Osteocyte (in vitro differentiated cells): ENCODE data around the gene SH2D4B. TPM values are rescaled to one million over a fixed set of nuclear protein-coding genes. Genes with fewer than 3 reads are reported as not detected.

ENCODE experiments used
- DNase-seq: peaks from one replicate; pipeline ENCODE4 v3.0.0; 2021; ENCODE audit warnings: mixed read lengths; ENCODE audit not compliant: unreplicated experiment; ENCODE audit errors: extremely low spot score
- H3K27ac Mint-ChIP-seq: one replicate; pipeline ENCODE4 v1.8.0; 2021; ENCODE audit warnings: mild to moderate bottlenecking, mixed read lengths; ENCODE audit not compliant: unreplicated experiment
- H3K27me3 Mint-ChIP-seq: one replicate; pipeline ENCODE4 v1.8.0; 2021; ENCODE audit warnings: mixed read lengths; ENCODE audit not compliant: unreplicated experiment
- H3K36me3 Mint-ChIP-seq: one replicate; pipeline ENCODE4 v1.8.0; 2021; ENCODE audit warnings: mixed read lengths; ENCODE audit not compliant: unreplicated experiment
- H3K4me1 Mint-ChIP-seq: one replicate; pipeline ENCODE4 v1.8.0; 2021; ENCODE audit warnings: mixed read lengths; ENCODE audit not compliant: unreplicated experiment
- H3K4me3 Mint-ChIP-seq: one replicate; pipeline ENCODE4 v1.8.0; 2021; ENCODE audit warnings: mild to moderate bottlenecking, moderate library complexity, mixed read lengths; ENCODE audit not compliant: unreplicated experiment
- H3K9me3 Mint-ChIP-seq: one replicate; pipeline ENCODE4 v1.8.0; 2021; ENCODE audit warnings: mixed read lengths; ENCODE audit not compliant: unreplicated experiment
- total RNA-seq: library from RNA; stranded (reverse); gene quantifications from 2 replicates; pipeline ENCODE4 v1.2.1, GENCODE V29; 2021
- TF ChIP-seq, protein P1 (sequence below): fragments of 200-600 bp; sonication (generic); IDR thresholded peaks from 2 replicates; pipeline ENCODE4 v1.5.0; 2021; ENCODE audit warnings: antibody characterized with exemption, mild to moderate bottlenecking, moderate library complexity

Gene SH2D4B
- total RNA-seq, 1 donor from 2014 or later, result not detected

DNA sequence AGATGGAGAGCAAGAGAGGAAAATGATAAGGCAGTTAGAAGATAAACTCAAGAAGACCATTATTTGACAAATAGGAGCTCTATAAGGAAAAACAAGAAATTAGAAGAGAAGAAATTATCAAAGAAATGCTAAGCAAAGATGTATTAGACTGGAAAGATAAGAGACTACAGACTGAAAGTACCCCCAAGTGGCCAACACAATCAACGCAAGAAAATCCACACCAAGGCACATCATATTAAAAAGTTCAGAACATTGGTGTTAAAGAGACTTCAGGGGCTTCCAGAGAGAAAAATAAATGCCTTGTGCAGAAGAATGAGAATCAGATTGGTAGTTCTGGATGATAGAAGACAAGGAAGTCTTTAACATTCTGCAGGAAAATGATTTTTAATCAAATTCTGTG, 46.0 kb downstream of the SH2D4B start:
- Mint-ChIP-seq H3K4me1 (no peaks in the 10 kb centered on the region), H3K9me3 (peaks cover 4% of the 10 kb centered on the region), H3K27me3 (peaks cover 17% of the 10 kb centered on the region), H3K36me3 (no peaks in the 10 kb centered on the region), H3K4me3 (no peak overlapping the region), H3K27ac (no peak overlapping the region)
- TF ChIP-seq, protein P1, sequence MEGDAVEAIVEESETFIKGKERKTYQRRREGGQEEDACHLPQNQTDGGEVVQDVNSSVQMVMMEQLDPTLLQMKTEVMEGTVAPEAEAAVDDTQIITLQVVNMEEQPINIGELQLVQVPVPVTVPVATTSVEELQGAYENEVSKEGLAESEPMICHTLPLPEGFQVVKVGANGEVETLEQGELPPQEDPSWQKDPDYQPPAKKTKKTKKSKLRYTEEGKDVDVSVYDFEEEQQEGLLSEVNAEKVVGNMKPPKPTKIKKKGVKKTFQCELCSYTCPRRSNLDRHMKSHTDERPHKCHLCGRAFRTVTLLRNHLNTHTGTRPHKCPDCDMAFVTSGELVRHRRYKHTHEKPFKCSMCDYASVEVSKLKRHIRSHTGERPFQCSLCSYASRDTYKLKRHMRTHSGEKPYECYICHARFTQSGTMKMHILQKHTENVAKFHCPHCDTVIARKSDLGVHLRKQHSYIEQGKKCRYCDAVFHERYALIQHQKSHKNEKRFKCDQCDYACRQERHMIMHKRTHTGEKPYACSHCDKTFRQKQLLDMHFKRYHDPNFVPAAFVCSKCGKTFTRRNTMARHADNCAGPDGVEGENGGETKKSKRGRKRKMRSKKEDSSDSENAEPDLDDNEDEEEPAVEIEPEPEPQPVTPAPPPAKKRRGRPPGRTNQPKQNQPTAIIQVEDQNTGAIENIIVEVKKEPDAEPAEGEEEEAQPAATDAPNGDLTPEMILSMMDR, result no peak
- peak; percentile 4 for DNase-seq

DNA sequence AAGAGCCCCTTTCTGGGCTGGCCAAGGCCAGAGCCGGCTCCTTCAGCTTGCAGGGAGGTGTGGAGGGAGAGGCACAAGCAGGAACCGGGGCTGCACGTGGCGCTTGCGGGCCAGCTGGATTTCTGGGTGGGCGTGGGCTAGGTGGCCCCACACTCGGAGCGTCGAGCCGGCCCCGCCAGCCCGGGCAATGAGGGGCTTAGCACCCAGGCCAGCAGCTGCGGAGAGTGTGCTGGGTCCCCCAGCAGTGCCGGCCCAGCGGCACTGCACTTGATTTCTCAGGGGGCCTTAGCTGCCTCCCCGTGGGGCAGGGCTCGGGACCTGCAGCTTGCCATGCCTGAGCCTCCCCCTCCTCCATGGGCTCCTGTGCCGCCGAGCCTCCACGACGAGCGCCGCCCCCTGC, 48.1 kb downstream of the SH2D4B start:
- H3K27me3 Mint-ChIP-seq, result peaks cover 6% of the 10 kb centered on the region
- TF ChIP-seq, protein P1, result no peak
- H3K27ac Mint-ChIP-seq, result no peak overlapping the region
- no peak overlapping the region for H3K4me3 Mint-ChIP-seq
- H3K9me3 Mint-ChIP-seq, result peaks cover 4% of the 10 kb centered on the region
- H3K36me3 Mint-ChIP-seq, result no peaks in the 10 kb centered on the region
- H3K4me1 Mint-ChIP-seq, result no peaks in the 10 kb centered on the region
- DNase-seq, result peak; percentile 83

DNA sequence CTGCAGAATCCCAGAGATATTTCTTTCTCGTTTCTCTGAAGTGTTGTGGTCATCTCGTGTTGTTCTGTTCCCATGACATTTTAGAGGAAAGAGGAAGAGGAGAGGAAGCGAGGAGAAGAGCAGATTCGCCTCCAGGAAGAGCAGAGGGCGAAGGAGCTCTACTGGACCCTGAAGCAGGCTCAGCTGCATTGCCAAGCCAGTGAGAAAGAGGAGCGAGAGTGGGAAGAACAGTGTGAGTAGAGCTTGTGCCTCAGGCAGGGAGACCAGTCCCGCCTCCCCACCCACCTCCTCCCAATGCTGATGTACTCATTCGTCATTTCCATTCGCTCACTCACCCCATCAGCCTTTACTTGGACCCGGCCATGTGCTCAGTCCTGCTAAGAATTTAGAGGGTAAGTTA, 50.8 kb downstream of the SH2D4B start:
- no peak overlapping the region for H3K4me3 Mint-ChIP-seq
- peaks cover 6% of the 10 kb centered on the region for H3K27me3 Mint-ChIP-seq
- H3K27ac Mint-ChIP-seq, result no peak overlapping the region
- TF ChIP-seq, protein P1, result no peak
- peaks cover 10% of the 10 kb centered on the region for H3K9me3 Mint-ChIP-seq
- H3K4me1 Mint-ChIP-seq, result no peaks in the 10 kb centered on the region
- H3K36me3 Mint-ChIP-seq, result no peaks in the 10 kb centered on the region
- DNase-seq, result no peak

DNA sequence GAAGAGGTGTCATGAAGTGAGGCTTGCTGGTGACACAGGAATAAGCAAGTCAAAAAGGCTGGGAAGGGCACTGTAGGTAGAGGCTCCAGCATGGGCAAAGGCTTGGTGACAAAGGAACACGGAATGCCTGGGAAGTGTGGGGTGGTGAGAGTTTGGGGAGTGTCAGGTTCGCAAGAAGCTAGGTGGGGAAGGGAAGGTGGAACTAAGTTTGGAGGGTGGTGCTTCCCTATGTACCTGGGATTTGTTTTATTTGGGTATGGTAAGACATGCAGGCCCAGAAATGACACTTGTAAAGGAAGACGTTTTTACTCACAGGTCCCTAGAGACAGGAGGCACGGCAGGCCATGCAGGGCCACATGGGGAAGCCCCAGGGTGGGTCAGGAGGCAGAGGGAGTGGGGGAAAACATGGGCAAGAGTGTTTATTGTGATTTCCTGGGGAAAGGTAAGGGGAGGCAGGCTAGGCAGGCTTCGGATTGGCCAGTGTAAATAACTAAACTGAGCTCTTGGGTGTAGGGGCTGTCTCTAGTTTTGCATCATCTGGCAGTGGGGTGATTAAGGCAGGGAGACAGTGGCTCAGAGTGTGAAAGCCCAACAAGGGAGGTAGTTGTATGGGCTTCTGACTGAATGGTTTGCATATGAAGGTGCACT, 52.1 kb downstream of the SH2D4B start:
- Mint-ChIP-seq H3K4me1 (no peaks in the 10 kb centered on the region), H3K27me3 (peaks cover 6% of the 10 kb centered on the region)

DNA sequence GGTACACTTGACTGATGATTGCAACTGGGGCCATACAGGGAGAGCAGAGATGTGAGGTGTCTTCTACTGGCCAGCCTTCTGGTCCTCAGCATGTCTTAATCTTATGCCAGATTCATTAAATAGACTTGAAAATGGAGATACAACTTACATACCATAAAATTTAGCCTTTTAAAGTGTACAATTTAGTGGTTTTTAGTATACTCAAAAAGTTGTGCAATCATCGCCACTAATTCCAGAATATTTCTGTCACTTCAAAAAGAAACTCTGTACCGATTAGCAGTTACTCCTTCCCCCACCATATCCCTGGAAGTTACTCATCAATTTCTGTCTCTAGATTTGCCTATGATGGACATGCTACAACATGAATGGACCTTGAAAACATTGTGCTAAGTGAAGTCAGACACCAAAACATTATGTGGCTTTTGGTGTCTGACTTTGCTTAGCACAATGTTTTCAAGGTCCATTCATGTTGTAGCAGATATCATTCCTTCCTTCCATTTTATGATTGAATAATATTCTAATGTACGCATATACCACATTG, 53.0 kb downstream of the SH2D4B start:
- no peak overlapping the region for H3K27ac Mint-ChIP-seq
- DNase-seq, result no peak
- TF ChIP-seq, protein P1, result no peak
- H3K4me1 Mint-ChIP-seq, result no peaks in the 10 kb centered on the region
- no peaks in the 10 kb centered on the region for H3K36me3 Mint-ChIP-seq
- H3K9me3 Mint-ChIP-seq, result peaks cover 11% of the 10 kb centered on the region
- no peak overlapping the region for H3K4me3 Mint-ChIP-seq
- H3K27me3 Mint-ChIP-seq, result peaks cover 6% of the 10 kb centered on the region

More for the DNA sequence above, 52.1 kb downstream of the SH2D4B start:
- Mint-ChIP-seq H3K27ac (no peak overlapping the region), H3K4me3 (no peak overlapping the region), H3K9me3 (peaks cover 11% of the 10 kb centered on the region), H3K36me3 (no peaks in the 10 kb centered on the region)
- TF ChIP-seq, protein P1, result no peak
- DNase-seq, result no peak
